Upper lobe of left lung (tissue), 4 donors: Measurements from ENCODE around the gene C4orf51.

Experiments used
- POLR2A ChIP-seq, 4 donors: fragments of 450-650 bp; IDR thresholded peaks; one replicate each; pipeline ENCODE4 v1.5.1; 2016 to 2017; ENCODE audit warnings: antibody characterized with exemption in 4 of 4, mild to moderate bottlenecking in 2 of 4
- TF ChIP-seq, protein P1 (sequence below), 6 experiments: fragments of 450-650 bp in 4 of 6; fragments of 200-600 bp in 2 of 6; sonication (generic) in 2 of 6; IDR thresholded peaks; one replicate each; pipeline ENCODE4 v1.5.1; 2016 to 2019; ENCODE audit warnings: antibody characterized with exemption in 6 of 6

GRCh38 chr4:145679991-145680455 lies at the start of gene C4orf51:
- no peak for TF ChIP-seq POLR2A (IDR thresholded peaks at IDR 0.05)
- TF ChIP-seq, protein P1, sequence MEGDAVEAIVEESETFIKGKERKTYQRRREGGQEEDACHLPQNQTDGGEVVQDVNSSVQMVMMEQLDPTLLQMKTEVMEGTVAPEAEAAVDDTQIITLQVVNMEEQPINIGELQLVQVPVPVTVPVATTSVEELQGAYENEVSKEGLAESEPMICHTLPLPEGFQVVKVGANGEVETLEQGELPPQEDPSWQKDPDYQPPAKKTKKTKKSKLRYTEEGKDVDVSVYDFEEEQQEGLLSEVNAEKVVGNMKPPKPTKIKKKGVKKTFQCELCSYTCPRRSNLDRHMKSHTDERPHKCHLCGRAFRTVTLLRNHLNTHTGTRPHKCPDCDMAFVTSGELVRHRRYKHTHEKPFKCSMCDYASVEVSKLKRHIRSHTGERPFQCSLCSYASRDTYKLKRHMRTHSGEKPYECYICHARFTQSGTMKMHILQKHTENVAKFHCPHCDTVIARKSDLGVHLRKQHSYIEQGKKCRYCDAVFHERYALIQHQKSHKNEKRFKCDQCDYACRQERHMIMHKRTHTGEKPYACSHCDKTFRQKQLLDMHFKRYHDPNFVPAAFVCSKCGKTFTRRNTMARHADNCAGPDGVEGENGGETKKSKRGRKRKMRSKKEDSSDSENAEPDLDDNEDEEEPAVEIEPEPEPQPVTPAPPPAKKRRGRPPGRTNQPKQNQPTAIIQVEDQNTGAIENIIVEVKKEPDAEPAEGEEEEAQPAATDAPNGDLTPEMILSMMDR (IDR thresholded peaks at IDR 0.05), result no peak
